Measurements from ENCODE around the gene SCGB1C2. TPM values are rescaled to one million over a fixed set of nuclear protein-coding genes. Genes with fewer than 3 reads are reported as not detected.
A peak's percentile ranks its signal among the peaks of the same experiment; 100 is the strongest.
"Not testable (repeated sequence)": the region's sequence is repeated elsewhere in the genome, so short reads cannot be mapped to it uniquely, and the experiment has no call there.

Gene SCGB1C2
- total RNA-seq (2021) (not detected in 3 replicates), Bru-seq, nascent RNA (not detected)
- long read RNA-seq, experiment 1: 0 reads
- long read RNA-seq, experiment 2: 0 reads
- long read RNA-seq, experiment 3: 0 reads

DNA sequence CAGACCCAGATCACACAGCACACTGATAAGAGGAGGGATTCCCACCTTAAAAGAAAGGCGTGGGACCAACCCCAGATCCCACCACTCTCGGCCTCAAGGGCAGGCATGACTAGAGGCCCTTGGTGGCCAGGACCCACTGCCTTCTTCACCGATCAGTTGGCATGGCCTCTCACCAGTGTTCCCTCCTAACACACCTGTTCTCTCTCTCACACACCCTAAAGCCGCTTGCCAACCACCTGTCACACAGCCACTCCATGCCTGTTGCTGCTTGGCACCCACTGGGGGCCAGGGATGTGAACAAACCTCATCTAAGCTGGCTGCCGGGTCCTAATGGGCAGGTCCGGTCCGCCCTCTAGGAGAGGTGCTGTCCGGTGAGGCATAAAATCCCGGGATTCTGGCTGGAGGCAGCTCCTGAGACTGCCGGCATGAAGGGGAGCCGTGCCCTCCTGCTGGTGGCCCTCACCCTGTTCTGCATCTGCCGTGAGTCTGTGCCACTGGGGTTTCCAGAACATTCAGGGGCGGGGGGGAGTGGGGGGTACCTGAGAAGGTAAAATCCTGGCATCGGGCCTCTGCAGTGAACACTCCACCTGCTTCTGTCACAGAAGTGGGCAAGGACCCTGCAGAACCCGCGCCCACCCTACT, at the start of gene SCGB1C2:
TSS of gene SCGB1C2 (plus strand) at position 404 of the 642 bp plus-strand sequence. CDS start at position 426, 22 bp downstream.
- H3K4me3 Mint-ChIP-seq; H3K4me1 Mint-ChIP-seq; DNase-seq (ENCODE audit: low spot score); H3K27ac Mint-ChIP-seq; ATAC-seq; H3K9me3 Mint-ChIP-seq; H3K27me3 Mint-ChIP-seq (ENCODE audit: low read depth); H3K36me3 Mint-ChIP-seq; POLR2A ChIA-PET; CTCF ChIA-PET: not testable (repeated sequence)

GRCh38 chr17:113111-113510, 24.3 kb upstream of the SCGB1C2 start:
- DNase-seq (ENCODE audit: low spot score); H3K27ac Mint-ChIP-seq; CTCF ChIA-PET; H3K4me1 Mint-ChIP-seq; POLR2A ChIA-PET; ATAC-seq; H3K27me3 Mint-ChIP-seq (ENCODE audit: low read depth); H3K36me3 Mint-ChIP-seq; H3K9me3 Mint-ChIP-seq; H3K4me3 Mint-ChIP-seq: not testable (repeated sequence)

DNA sequence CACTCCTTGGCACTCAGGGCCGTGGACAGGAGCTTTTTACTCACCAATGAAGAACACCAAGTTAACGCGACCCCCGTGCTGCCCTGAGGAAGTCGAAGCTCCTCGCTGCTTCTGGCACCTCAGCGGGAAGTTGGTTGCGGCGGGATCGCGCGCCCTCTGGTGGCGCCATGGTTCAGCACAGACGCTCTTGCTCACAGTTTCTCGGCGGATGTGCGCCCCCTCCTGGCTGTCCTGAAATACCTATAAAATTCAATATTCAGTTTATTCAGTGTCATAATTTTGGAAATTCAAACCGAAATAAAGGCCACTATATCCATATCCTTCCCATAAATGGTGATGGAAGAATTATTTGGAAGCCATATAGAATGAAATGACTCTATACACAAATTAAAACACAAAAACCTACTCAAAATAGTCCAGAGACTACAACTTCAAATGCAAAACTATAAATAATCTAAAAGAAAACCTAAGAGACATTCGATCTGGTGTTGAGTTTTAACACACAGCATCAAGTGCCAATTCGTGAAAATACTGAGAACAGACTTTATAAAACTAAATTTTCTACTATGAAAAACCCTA, 18.9 kb upstream of the SCGB1C2 start:
- H3K4me3 Mint-ChIP-seq; CTCF ChIA-PET; DNase-seq (ENCODE audit: low spot score); ATAC-seq; H3K9me3 Mint-ChIP-seq; H3K36me3 Mint-ChIP-seq; H3K27me3 Mint-ChIP-seq (ENCODE audit: low read depth); H3K4me1 Mint-ChIP-seq; POLR2A ChIA-PET; H3K27ac Mint-ChIP-seq: not testable (repeated sequence)
- TF ChIP-seq, protein P1, sequence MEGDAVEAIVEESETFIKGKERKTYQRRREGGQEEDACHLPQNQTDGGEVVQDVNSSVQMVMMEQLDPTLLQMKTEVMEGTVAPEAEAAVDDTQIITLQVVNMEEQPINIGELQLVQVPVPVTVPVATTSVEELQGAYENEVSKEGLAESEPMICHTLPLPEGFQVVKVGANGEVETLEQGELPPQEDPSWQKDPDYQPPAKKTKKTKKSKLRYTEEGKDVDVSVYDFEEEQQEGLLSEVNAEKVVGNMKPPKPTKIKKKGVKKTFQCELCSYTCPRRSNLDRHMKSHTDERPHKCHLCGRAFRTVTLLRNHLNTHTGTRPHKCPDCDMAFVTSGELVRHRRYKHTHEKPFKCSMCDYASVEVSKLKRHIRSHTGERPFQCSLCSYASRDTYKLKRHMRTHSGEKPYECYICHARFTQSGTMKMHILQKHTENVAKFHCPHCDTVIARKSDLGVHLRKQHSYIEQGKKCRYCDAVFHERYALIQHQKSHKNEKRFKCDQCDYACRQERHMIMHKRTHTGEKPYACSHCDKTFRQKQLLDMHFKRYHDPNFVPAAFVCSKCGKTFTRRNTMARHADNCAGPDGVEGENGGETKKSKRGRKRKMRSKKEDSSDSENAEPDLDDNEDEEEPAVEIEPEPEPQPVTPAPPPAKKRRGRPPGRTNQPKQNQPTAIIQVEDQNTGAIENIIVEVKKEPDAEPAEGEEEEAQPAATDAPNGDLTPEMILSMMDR (IDR thresholded peaks at IDR 0.05): 0 out of 2 replicates have a peak, but pooled peaks have one; percentile 9

- DNase-seq (ENCODE audit: low spot score); H3K9me3 Mint-ChIP-seq; H3K27ac Mint-ChIP-seq; H3K4me3 Mint-ChIP-seq; H3K27me3 Mint-ChIP-seq (ENCODE audit: low read depth); POLR2A ChIA-PET; H3K36me3 Mint-ChIP-seq; ATAC-seq; CTCF ChIA-PET; H3K4me1 Mint-ChIP-seq: not testable (repeated sequence)
- TF ChIP-seq, protein P1 (IDR thresholded peaks at IDR 0.05): peak; percentile 47; the same call in 1 of the 2 replicates
These were observed 3.4 kb upstream of the SCGB1C2 start for GRCh38 chr17:133932-134331.

GRCh38 chr17:134332-134785, 3.0 kb upstream of the SCGB1C2 start:
- H3K27me3 Mint-ChIP-seq (ENCODE audit: low read depth); H3K4me1 Mint-ChIP-seq; H3K4me3 Mint-ChIP-seq; POLR2A ChIA-PET; H3K9me3 Mint-ChIP-seq; H3K36me3 Mint-ChIP-seq; CTCF ChIA-PET; H3K27ac Mint-ChIP-seq: not testable (repeated sequence)
- peak; percentile 92 for ATAC-seq
- DNase-seq (ENCODE audit: low spot score): peak; percentile 69
- TF ChIP-seq, protein P1 (IDR thresholded peaks at IDR 0.05): peak; percentile 69

DNA sequence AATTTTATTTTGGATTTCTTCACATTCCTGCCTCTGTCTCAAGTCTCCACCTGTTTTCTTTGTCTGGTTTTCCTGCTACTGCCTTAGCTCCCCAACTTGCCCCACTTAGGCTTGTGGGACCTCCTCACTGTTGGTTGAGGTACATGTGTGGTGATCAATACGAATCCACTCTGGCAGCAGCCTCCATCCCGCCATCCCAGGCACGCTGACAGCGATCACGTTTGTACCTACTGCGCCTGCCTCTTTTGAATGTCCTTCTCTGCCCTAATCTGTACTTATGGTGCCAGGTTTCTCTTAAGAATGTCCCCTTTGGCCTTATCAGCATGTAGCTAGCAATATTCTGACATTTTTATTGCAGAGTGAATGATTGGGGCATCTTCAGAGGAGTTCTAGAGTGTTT, 2.3 kb upstream of the SCGB1C2 start:
- POLR2A ChIA-PET; H3K4me1 Mint-ChIP-seq; DNase-seq (ENCODE audit: low spot score); H3K27ac Mint-ChIP-seq; CTCF ChIA-PET; ATAC-seq; H3K27me3 Mint-ChIP-seq (ENCODE audit: low read depth); H3K36me3 Mint-ChIP-seq; H3K4me3 Mint-ChIP-seq: not testable (repeated sequence)
- peaks cover 12% of the 10 kb centered on the region for H3K9me3 Mint-ChIP-seq

GRCh38 chr17:135895-136294, 1.5 kb upstream of the SCGB1C2 start:
- H3K9me3 Mint-ChIP-seq; CTCF ChIA-PET; DNase-seq (ENCODE audit: low spot score); POLR2A ChIA-PET; H3K36me3 Mint-ChIP-seq; H3K27me3 Mint-ChIP-seq (ENCODE audit: low read depth); H3K4me3 Mint-ChIP-seq; H3K27ac Mint-ChIP-seq; H3K4me1 Mint-ChIP-seq; ATAC-seq: not testable (repeated sequence)

Data from WTC11 (cell line).